ENCODE measurements around the gene FAM171A1.

DNA sequence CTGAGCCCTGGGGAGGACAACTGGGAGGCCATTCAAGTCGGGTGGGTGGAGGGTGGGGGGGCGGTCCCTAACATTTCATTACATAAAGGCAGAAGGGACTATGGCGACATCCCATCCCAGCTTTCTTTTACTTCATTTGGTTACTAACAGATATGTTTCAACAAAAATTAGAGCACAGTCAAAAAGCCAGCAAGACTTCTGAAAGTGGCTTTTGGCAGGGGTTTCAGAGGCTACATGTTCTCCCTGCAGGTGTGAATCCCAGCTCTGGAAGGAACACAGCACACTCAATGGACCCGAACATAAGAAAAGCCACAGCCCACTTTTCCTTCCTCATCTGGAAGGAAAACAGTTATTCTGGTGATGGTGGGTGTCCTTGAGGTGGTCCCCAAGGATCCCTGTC is 7.1 kb downstream of the FAM171A1 start:
- no peak for TF ChIP-seq CTCF (IDR thresholded peaks at IDR 0.05; ENCODE audit: extremely low read depth in 1 of 2, insufficient read depth in 1 of 2, low read depth in 1 of 2, low read length in 2 of 2)
- TF ChIP-seq MYC (IDR thresholded peaks at IDR 0.05; ENCODE audit: low read depth, low read length) = no peak
- TF ChIP-seq POLR2AphosphoS5 (IDR thresholded peaks at IDR 0.05; ENCODE audit: insufficient read depth, low read depth, low read length) = no peak
- TF ChIP-seq EZH2 (IDR thresholded peaks at IDR 0.05; ENCODE audit: borderline replicate concordance, low read depth, low read length, severe bottlenecking) = no peak

Data from endothelial cell of umbilical vein (primary cell).